ENCODE results near the gene RNF207.

DNA sequence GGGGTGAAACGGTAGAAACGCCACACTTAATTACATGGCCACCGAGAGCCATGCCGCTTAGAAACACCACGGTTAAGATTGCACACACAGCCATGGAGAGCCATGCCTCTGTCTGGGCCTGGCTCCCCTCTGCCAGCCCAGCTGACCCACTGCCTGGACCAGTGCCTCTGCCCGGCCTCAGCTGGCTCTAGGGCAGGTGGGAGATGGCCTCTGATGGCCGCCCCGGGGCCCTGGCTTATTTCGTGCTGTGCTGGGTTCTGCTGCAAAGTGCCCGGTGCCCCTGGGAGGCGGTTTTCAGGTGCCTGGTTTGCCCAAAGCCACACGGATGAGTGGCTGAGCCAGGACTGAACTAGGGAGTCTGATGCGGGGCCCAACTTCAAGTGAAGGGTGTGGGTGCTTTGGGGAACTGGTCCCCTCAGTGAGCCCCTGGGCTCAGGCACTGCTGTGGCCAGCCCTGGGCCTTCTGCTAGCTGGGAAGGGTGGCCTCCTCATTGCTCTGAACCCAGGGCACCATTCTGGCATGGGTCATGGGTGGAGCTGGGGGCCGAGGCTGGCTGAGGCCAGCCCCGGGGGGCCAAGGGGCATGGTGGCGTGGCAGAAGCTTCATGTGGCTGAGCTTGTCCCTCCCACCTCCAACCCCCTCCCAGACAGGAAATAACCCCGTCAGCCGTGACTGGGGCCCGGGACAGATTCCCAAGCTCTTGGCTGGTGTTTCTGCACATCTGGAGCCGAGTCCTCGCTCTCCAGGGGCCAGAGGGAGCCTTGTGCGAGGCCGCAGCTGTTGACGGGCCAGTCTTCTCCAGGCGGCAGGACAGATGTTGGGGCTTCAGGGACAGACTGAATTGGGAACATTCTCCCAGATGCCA, 56.9 kb downstream of the RNF207 start:
- TF ChIP-seq CHD1 (IDR thresholded peaks at IDR 0.05; ENCODE audit: low read depth, low read length) = no peak
- TF ChIP-seq, protein P1, sequence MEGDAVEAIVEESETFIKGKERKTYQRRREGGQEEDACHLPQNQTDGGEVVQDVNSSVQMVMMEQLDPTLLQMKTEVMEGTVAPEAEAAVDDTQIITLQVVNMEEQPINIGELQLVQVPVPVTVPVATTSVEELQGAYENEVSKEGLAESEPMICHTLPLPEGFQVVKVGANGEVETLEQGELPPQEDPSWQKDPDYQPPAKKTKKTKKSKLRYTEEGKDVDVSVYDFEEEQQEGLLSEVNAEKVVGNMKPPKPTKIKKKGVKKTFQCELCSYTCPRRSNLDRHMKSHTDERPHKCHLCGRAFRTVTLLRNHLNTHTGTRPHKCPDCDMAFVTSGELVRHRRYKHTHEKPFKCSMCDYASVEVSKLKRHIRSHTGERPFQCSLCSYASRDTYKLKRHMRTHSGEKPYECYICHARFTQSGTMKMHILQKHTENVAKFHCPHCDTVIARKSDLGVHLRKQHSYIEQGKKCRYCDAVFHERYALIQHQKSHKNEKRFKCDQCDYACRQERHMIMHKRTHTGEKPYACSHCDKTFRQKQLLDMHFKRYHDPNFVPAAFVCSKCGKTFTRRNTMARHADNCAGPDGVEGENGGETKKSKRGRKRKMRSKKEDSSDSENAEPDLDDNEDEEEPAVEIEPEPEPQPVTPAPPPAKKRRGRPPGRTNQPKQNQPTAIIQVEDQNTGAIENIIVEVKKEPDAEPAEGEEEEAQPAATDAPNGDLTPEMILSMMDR (conservative IDR thresholded peaks at IDR 0.05; ENCODE audit: low read depth, low read length) = no peak
- no peak for TF ChIP-seq MAZ (IDR thresholded peaks at IDR 0.05; ENCODE audit: borderline replicate concordance, low read depth, low read length)
- no peak for TF ChIP-seq RAD21 (IDR thresholded peaks at IDR 0.05; ENCODE audit: low read length)
- no peak for TF ChIP-seq POLR2A (IDR thresholded peaks at IDR 0.05; ENCODE audit: low read depth, low read length)
- TF ChIP-seq RFX5 (IDR thresholded peaks at IDR 0.05; ENCODE audit: low read depth, low read length) = no peak
- no peak for TF ChIP-seq BHLHE40 (IDR thresholded peaks at IDR 0.05; ENCODE audit: low read depth, low read length)
- no peak for TF ChIP-seq MAFK (IDR thresholded peaks at IDR 0.05; ENCODE audit: low read depth, low read length)
- no peak for TF ChIP-seq USF2 (IDR thresholded peaks at IDR 0.05; ENCODE audit: low read depth, low read length)
- no peak for TF ChIP-seq ELK1 (IDR thresholded peaks at IDR 0.05; ENCODE audit: borderline replicate concordance, low read depth, low read length)
